SK-N-SH (cell line): ENCODE data around the gene KIF16B.

ENCODE experiments used
- CTCF ChIP-seq: fragments of 200-600 bp; sonication (generic); IDR thresholded peaks from 2 replicates; pipeline ENCODE4 v1.6.1; 2017; ENCODE audit warnings: antibody characterized with exemption, mild to moderate bottlenecking, moderate library complexity
- EZH2phosphoT487 ChIP-seq: fragments of 200-600 bp; sonication (generic); IDR thresholded peaks from 2 replicates; pipeline ENCODE4 v1.6.1; 2017; ENCODE audit warnings: low read depth, mixed run types, mild to moderate bottlenecking, antibody characterized with exemption, moderate library complexity, borderline replicate concordance
- JUND ChIP-seq: IDR thresholded peaks from 2 replicates; pipeline ENCODE4 v1.4.0; 2012
- NFIC ChIP-seq: IDR thresholded peaks from 2 replicates; pipeline ENCODE4 v1.4.0; 2012; ENCODE audit warnings: borderline replicate concordance
- POLR2AphosphoS5 ChIP-seq: IDR thresholded peaks from 2 replicates; pipeline ENCODE4 v1.6.1; 2012; ENCODE audit warnings: low read depth, low read length
- REST ChIP-seq: IDR thresholded peaks from 2 replicates; pipeline ENCODE4 v1.6.1; 2012; ENCODE audit warnings: mild to moderate bottlenecking, low read depth, low read length, moderate library complexity
- USF2 ChIP-seq: fragments of 150-350 bp; IDR thresholded peaks from 2 replicates; pipeline ENCODE4 v1.6.1; 2017; ENCODE audit warnings: antibody characterized with exemption, low read length, low read depth, borderline replicate concordance

DNA sequence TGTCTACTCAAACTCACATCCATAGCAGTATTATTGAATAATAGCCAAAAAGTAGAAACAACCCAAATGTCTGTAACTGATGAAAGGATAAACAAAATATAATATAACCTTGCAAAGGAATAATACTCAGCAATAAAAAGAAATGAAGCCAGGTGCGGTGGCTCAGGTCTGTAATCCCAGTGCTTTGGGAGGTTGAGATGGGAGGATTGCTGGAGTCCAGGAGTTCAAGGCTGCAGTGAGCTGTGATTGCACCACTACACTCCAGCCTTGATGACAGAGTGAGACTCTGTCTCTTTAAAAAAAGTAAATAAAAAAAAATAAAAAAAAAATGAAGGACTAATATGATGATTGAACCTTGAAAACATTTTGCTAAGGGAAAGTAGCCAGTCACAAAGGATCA is 22.1 kb upstream of the KIF16B start:
- TF ChIP-seq CTCF (no peak), POLR2AphosphoS5 (no peak), REST (no peak), USF2 (no peak), EZH2phosphoT487 (no peak), JUND (no peak), NFIC (no peak)
